KMS-11 (cell line): ENCODE data around the gene LOC128125822.

ENCODE experiments used
- H2AFZ ChIP-seq: fragments of 200-600 bp; sonication (generic); 2 replicates; pipeline ENCODE4 v1.6.1; 2016; ENCODE audit warnings: antibody characterized with exemption, mixed run types, low read depth
- H3K27ac ChIP-seq: fragments of 200-600 bp; sonication (generic); 2 replicates; pipeline ENCODE4 v1.6.1; 2016; ENCODE audit warnings: mild to moderate bottlenecking, mixed run types
- H3K27me3 ChIP-seq: fragments of 200-600 bp; sonication (generic); 2 replicates; pipeline ENCODE4 v1.6.1; 2017; ENCODE audit warnings: mild to moderate bottlenecking, low read depth, mixed run types, moderate library complexity; ENCODE audit not compliant: insufficient read depth
- H3K36me3 ChIP-seq: fragments of 200-600 bp; sonication (generic); 2 replicates; pipeline ENCODE4 v1.6.1; 2017; ENCODE audit warnings: mild to moderate bottlenecking, mixed run types; ENCODE audit not compliant: insufficient read depth
- H3K4me1 ChIP-seq: fragments of 200-600 bp; sonication (generic); 2 replicates; pipeline ENCODE4 v1.6.1; 2016; ENCODE audit warnings: mild to moderate bottlenecking, low read depth, mixed run types; ENCODE audit not compliant: poor library complexity, severe bottlenecking
- H3K4me2 ChIP-seq: fragments of 200-600 bp; sonication (generic); 2 replicates; pipeline ENCODE4 v1.7.0; 2016; ENCODE audit warnings: mild to moderate bottlenecking, mixed run types
- H3K4me3 ChIP-seq: fragments of 200-600 bp; sonication (generic); IDR thresholded peaks from 2 replicates; pipeline ENCODE4 v1.6.1; 2017; ENCODE audit warnings: low read depth, low read length, mixed read lengths; ENCODE audit not compliant: insufficient read depth
- H3K79me2 ChIP-seq: fragments of 200-600 bp; sonication (generic); 2 replicates; pipeline ENCODE4 v1.6.1; 2016; ENCODE audit warnings: low read depth, mixed run types; ENCODE audit not compliant: insufficient read depth
- H3K9ac ChIP-seq: fragments of 200-600 bp; sonication (generic); 2 replicates; pipeline ENCODE4 v1.6.1; 2016; ENCODE audit warnings: mild to moderate bottlenecking, mixed run types
- H4K20me1 ChIP-seq: fragments of 200-600 bp; sonication (generic); 2 replicates; pipeline ENCODE4 v1.6.1; 2016; ENCODE audit warnings: mild to moderate bottlenecking, mixed run types; ENCODE audit not compliant: insufficient read depth
- TF ChIP-seq, protein P1 (sequence below): fragments of 200-600 bp; sonication (generic); conservative IDR thresholded peaks from 2 replicates; pipeline ENCODE4 v1.6.1; 2017; ENCODE audit warnings: low read depth, mild to moderate bottlenecking, antibody characterized with exemption, low read length, moderate library complexity, mixed read lengths

The LOC128125822 gene

DNA sequence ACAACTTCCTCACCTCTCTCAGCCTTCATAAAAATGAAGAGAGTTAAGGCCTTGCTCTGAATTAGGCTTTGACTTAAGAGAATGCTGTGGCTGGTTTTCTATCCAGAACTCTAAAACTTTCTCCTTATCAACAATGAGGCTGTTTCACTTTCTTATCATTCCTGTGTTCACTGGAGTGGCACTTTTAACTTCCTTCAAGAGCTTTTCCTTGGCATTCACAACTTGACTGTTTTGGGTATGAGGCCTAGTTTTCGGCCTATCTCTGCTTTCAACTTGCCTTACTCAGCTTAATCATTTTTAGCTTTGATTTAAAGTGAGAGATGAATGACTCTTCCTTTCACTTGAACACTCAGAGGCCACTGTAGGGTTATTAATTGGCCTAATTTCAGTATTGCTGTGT lies 4.3 kb upstream of the LOC128125822 start:
- no peak overlapping the region for H3K27ac ChIP-seq
- H3K4me2 ChIP-seq, result no peak overlapping the region
- H3K4me3 ChIP-seq, result no peak overlapping the region
- no peak overlapping the region for H3K9ac ChIP-seq
- no peaks in the 10 kb centered on the region for H3K36me3 ChIP-seq
- TF ChIP-seq, protein P1, sequence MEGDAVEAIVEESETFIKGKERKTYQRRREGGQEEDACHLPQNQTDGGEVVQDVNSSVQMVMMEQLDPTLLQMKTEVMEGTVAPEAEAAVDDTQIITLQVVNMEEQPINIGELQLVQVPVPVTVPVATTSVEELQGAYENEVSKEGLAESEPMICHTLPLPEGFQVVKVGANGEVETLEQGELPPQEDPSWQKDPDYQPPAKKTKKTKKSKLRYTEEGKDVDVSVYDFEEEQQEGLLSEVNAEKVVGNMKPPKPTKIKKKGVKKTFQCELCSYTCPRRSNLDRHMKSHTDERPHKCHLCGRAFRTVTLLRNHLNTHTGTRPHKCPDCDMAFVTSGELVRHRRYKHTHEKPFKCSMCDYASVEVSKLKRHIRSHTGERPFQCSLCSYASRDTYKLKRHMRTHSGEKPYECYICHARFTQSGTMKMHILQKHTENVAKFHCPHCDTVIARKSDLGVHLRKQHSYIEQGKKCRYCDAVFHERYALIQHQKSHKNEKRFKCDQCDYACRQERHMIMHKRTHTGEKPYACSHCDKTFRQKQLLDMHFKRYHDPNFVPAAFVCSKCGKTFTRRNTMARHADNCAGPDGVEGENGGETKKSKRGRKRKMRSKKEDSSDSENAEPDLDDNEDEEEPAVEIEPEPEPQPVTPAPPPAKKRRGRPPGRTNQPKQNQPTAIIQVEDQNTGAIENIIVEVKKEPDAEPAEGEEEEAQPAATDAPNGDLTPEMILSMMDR, result no peak
- no peak overlapping the region for H2AFZ ChIP-seq
- H3K4me1 ChIP-seq, result peaks cover 9% of the 10 kb centered on the region
- no peaks in the 10 kb centered on the region for H3K27me3 ChIP-seq
- H3K79me2 ChIP-seq, result peaks cover 6% of the 10 kb centered on the region; the same call in 1 of the 2 replicates
- H4K20me1 ChIP-seq, result no peaks in the 10 kb centered on the region

DNA sequence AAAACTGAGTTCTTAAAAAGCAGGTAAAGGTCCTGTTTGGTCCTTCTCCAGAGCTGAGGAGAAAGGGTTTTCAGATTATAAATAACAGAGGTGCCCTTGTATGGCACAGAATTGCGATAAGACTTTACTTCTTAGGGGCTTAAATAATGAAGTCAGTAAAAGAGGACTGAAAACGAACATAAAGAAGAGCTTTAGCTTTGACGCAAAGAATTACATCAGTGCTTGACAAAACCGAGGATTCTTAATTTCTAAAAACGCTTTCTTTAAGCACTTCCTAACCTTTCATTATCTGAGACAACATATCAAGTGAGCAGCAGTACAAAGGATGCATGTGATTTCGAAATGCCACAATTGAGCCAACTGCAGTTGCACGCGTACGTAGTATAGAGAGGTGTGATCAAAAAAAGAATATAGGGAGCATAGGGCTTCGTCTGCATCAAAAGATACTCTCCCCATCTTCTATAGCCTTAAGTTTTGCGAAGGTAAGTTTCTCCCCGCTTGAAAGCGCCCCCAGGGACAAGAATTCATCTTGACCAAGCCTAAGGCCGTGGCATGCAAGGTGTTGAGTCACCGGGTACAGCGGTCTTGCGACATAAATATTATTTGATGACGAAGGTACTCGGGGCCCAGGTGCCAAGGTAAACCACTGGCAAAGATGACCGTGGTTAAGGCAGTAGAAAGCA lies 778 bp upstream of the LOC128125822 start:
- no peak overlapping the region for H3K4me3 ChIP-seq
- peaks cover 23% of the 10 kb centered on the region for H3K4me1 ChIP-seq
- peak overlapping the region; percentile 62 for H3K4me2 ChIP-seq
- H2AFZ ChIP-seq, result peak overlapping the region; percentile 90
- H3K36me3 ChIP-seq, result peaks cover 3% of the 10 kb centered on the region
- H3K9ac ChIP-seq, result peak overlapping the region; percentile 94
- H4K20me1 ChIP-seq, result peaks cover 23% of the 10 kb centered on the region
- H3K79me2 ChIP-seq, result peaks cover 41% of the 10 kb centered on the region
- TF ChIP-seq, protein P1, result no peak
- no peaks in the 10 kb centered on the region for H3K27me3 ChIP-seq
- H3K27ac ChIP-seq, result peak overlapping the region; percentile 89

DNA sequence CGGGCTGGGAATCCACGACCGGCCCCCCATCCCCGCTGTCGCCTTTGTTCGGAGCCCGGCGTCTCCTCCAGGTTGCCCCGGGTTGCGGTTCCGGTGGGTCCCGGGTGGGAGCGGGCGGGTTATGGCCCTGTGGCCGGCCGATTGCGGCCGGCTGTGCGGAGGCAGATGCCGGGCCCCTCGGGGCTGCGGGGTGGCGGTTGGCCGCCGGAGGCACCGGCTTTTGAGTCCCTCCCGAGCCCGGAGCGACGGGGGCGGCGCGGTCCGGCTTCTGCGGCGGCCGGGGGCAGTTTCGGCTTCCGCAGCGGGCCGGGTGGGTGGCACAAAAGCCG lies 431 bp downstream of the LOC128125822 start:
- Histone ChIP-seq H3K27ac (peak overlapping the region; percentile 89), H3K27me3 (no peaks in the 10 kb centered on the region), H4K20me1 (peaks cover 31% of the 10 kb centered on the region), H3K9ac (peak overlapping the region; percentile 94), H3K79me2 (peaks cover 51% of the 10 kb centered on the region), H3K36me3 (peaks cover 12% of the 10 kb centered on the region), H2AFZ (peak overlapping the region; percentile 27; the same call in 1 of the 2 replicates), H3K4me1 (peaks cover 23% of the 10 kb centered on the region), H3K4me3 (no peak overlapping the region), H3K4me2 (peak overlapping the region; percentile 93; the same call in 1 of the 2 replicates)
- TF ChIP-seq, protein P1, result no peak

DNA sequence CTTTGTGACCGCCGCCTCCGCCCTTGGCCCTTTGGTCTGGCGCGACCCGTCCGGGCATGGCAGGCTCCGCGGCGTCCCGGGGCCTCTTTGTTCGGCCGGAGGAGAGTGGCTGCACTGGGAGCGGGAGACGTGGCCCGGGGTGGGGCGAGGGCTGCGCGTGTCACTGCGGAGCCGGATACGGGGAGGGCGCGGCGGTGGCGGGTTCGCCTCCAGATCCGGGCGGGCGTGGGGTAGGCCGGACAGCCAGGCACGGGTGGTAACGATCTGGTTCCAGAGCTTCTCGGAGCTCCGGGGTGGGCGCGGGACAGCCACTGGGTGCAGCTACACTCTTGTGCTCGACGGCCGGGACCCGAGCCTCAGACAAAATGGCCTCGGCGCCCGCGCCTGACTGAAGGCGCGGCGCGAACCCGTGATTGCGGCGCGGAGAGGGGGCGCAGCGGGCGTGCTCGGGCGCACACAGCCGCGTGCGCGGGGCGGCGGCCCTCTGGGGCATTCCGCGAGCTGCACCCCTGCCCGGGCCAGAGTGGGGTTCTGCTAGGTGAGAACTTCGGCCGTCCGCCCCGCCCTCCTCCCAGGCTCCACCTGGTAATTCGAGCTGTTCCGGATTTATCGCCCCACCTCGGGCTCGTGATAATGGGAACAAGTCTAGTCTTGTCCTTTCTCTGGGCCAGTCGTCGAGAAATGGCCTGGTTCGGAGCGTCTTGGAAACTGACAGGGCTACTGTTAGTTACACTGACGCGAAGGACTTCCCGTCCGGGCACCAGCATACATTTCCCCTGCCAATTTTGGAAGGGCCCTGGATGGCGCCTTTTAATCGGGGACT lies 1.0 kb downstream of the LOC128125822 start:
- H3K27ac ChIP-seq, result peak overlapping the region; percentile 89

More for the DNA sequence above, 1.0 kb downstream of the LOC128125822 start:
- Histone ChIP-seq H3K4me3 (peak overlapping the region; percentile 21), H3K36me3 (peaks cover 17% of the 10 kb centered on the region), H3K79me2 (peaks cover 51% of the 10 kb centered on the region), H3K27me3 (no peaks in the 10 kb centered on the region), H3K9ac (peak overlapping the region; percentile 94), H2AFZ (peak overlapping the region; percentile 27; the same call in 1 of the 2 replicates), H3K4me1 (peaks cover 23% of the 10 kb centered on the region), H4K20me1 (peaks cover 31% of the 10 kb centered on the region), H3K4me2 (peak overlapping the region; percentile 93)
- TF ChIP-seq, protein P1, result no peak
